Measurements from ENCODE around the gene F8.
"Not testable (repeated sequence)": the region's sequence is repeated elsewhere in the genome, so short reads cannot be mapped to it uniquely, and the experiment has no call there.

F8 gene

GRCh38 chrX:154892296-154892695, 130.2 kb downstream of the F8 start:
- no peak overlapping the region for H3K27ac ChIP-seq
- H3K4me2 ChIP-seq, result no peak overlapping the region
- H3K4me3 ChIP-seq, result no peak overlapping the region
- H3K9me3 ChIP-seq, result no peaks in the 10 kb centered on the region
- H3K36me3 ChIP-seq, result no peaks in the 10 kb centered on the region
- H3K27me3 ChIP-seq, result peaks cover 59% of the 10 kb centered on the region
- no peak overlapping the region for H3K9ac ChIP-seq
- no peaks in the 10 kb centered on the region for H4K20me1 ChIP-seq
- H3K4me1 ChIP-seq, result no peaks in the 10 kb centered on the region
- no peak for TF ChIP-seq Cebpa-rat (IDR thresholded peaks at IDR 0.05)

- Histone ChIP-seq H3K4me1 (no peaks in the 10 kb centered on the region), H3K27ac (no peak overlapping the region), H3K9me3 (no peaks in the 10 kb centered on the region), H3K36me3 (no peaks in the 10 kb centered on the region), H3K4me2 (no peak overlapping the region), H3K27me3 (peaks cover 47% of the 10 kb centered on the region), H3K4me3 (no peak overlapping the region), H4K20me1 (no peaks in the 10 kb centered on the region), H3K9ac (no peak overlapping the region)
- TF ChIP-seq Cebpa-rat (IDR thresholded peaks at IDR 0.05), result no peak
Observed at GRCh38 chrX:154890990-154891639, 131.4 kb downstream of the F8 start.

GRCh38 chrX:154886789-154887221, 135.7 kb downstream of the F8 start:
- H3K4me2 ChIP-seq, H3K27me3 ChIP-seq, H3K9ac ChIP-seq, H3K36me3 ChIP-seq, H3K27ac ChIP-seq, H3K9me3 ChIP-seq, H3K4me1 ChIP-seq, H3K4me3 ChIP-seq, H4K20me1 ChIP-seq: not testable (repeated sequence)

- not testable (repeated sequence) for H3K4me1 ChIP-seq, H4K20me1 ChIP-seq, H3K9ac ChIP-seq, H3K9me3 ChIP-seq, H3K4me3 ChIP-seq, H3K36me3 ChIP-seq, H3K27me3 ChIP-seq, H3K27ac ChIP-seq
- peak within 1 kb of the TSS; percentile 51; the same call in 1 of the 2 replicates for H3K4me2 ChIP-seq
Observed at GRCh38 chrX:154886069-154886788, 136.3 kb downstream of the F8 start, which contains the start of gene F8A1. TSS of gene F8A1 (plus strand) at chrX:154886355. CDS start at chrX:154886375, 20 bp downstream.

GRCh38 chrX:154885549-154885948, 137.0 kb downstream of the F8 start:
- not testable (repeated sequence) for H3K27me3 ChIP-seq, H3K4me2 ChIP-seq, H3K4me1 ChIP-seq, H3K9me3 ChIP-seq, H3K27ac ChIP-seq, H3K36me3 ChIP-seq, H4K20me1 ChIP-seq, H3K9ac ChIP-seq, H3K4me3 ChIP-seq

GRCh38 chrX:154885057-154885456, 137.5 kb downstream of the F8 start:
- H3K4me3 ChIP-seq, H3K9ac ChIP-seq, H3K27me3 ChIP-seq, H4K20me1 ChIP-seq, H3K4me2 ChIP-seq, H3K36me3 ChIP-seq, H3K4me1 ChIP-seq, H3K9me3 ChIP-seq, H3K27ac ChIP-seq: not testable (repeated sequence)

- not testable (repeated sequence) for H4K20me1 ChIP-seq, H3K27me3 ChIP-seq, H3K9ac ChIP-seq, H3K27ac ChIP-seq, H3K4me3 ChIP-seq, H3K9me3 ChIP-seq, H3K4me1 ChIP-seq, H3K36me3 ChIP-seq, H3K4me2 ChIP-seq
Observed at GRCh38 chrX:154884069-154884468, 138.5 kb downstream of the F8 start.

- Histone ChIP-seq H3K9me3 (peaks cover 9% of the 10 kb centered on the region), H3K27me3 (0 out of 2 replicates have a peak, but pooled peaks cover 5% of the 10 kb centered on the region), H3K27ac (no peak overlapping the region), H3K4me1 (no peaks in the 10 kb centered on the region), H3K4me3 (no peak overlapping the region), H3K9ac (no peak overlapping the region), H3K4me2 (no peak overlapping the region), H3K36me3 (no peaks in the 10 kb centered on the region), H4K20me1 (no peaks in the 10 kb centered on the region)
- TF ChIP-seq Cebpa-rat (IDR thresholded peaks at IDR 0.05), result no peak
Observed at GRCh38 chrX:154873329-154873728, 149.2 kb downstream of the F8 start.

- H3K36me3 ChIP-seq, H4K20me1 ChIP-seq, H3K4me3 ChIP-seq, H3K4me1 ChIP-seq, H3K4me2 ChIP-seq, H3K27ac ChIP-seq, H3K9ac ChIP-seq: not testable (repeated sequence)
- H3K27me3 ChIP-seq, result peaks cover 11% of the 10 kb centered on the region
- peaks cover 25% of the 10 kb centered on the region for H3K9me3 ChIP-seq
Observed at GRCh38 chrX:154868522-154868921, 154.0 kb downstream of the F8 start.

- Histone ChIP-seq H4K20me1 (no peaks in the 10 kb centered on the region), H3K27ac (no peak overlapping the region), H3K4me1 (no peaks in the 10 kb centered on the region), H3K36me3 (no peaks in the 10 kb centered on the region), H3K4me2 (no peak overlapping the region), H3K9ac (no peak overlapping the region), H3K4me3 (no peak overlapping the region), H3K9me3 (peaks cover 10% of the 10 kb centered on the region), H3K27me3 (peaks cover 29% of the 10 kb centered on the region)
- TF ChIP-seq Cebpa-rat (IDR thresholded peaks at IDR 0.05), result no peak
Observed at GRCh38 chrX:154855256-154855655, 167.3 kb downstream of the F8 start.
